ES-I3 (cell line): ENCODE results near the gene DTX1.
"Not testable (repeated sequence)": the region's sequence is repeated elsewhere in the genome, so short reads cannot be mapped to it uniquely, and the experiment has no call there.

Source experiments
- H3K36me3 ChIP-seq: 2 replicates; pipeline ENCODE4 v1.6.1; 2013; ENCODE audit warnings: mild to moderate bottlenecking, low read length, control low read depth, moderate library complexity; ENCODE audit not compliant: insufficient read depth
- H3K4me1 ChIP-seq: 2 replicates; pipeline ENCODE4 v1.6.1; 2013; ENCODE audit warnings: mild to moderate bottlenecking, control low read depth, low read length; ENCODE audit not compliant: insufficient read depth
- H3K9ac ChIP-seq: 2 replicates; pipeline ENCODE4 v1.6.1; 2013; ENCODE audit warnings: low read depth, mild to moderate bottlenecking, low read length, moderate library complexity
- H3K9me3 ChIP-seq: 2 replicates; pipeline ENCODE4 v1.6.1; 2013; ENCODE audit warnings: mild to moderate bottlenecking, low read length, moderate library complexity; ENCODE audit not compliant: control insufficient read depth, insufficient read depth

The DTX1 gene

DNA sequence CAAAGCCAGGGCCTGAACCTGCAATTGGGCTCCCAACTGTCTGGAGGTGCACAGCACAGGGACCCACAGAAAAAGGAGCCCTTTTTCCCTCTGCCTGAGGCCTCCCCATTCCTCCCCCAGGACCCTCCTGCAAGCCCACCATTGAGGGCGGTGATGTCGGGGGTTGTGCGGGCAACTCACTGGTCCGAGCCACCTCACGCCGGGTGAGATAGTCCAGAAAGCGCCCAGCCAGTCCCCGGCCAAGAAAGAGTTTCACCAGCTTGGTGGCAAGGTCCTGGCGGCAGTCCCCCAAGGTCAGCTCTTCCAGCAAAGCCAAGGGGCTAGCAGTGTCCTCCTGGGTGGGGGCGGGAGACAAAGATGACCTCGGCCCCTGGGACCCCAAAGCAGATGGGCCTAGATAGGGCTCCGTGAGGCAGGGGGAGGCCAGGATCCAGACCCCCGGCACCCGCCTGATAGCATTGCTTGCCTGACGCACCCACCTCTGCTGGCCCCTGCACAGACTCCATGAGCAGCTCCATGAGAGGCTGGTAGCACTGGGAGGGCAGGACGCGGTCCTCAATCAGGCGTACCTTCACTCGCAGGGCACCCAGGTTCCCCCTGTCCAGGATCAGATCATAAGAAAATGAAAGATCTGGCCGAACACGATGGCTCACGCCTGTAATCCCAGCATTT is 59.1 kb downstream of the DTX1 start:
- H3K4me1 ChIP-seq, result peaks cover 7% of the 10 kb centered on the region; the same call in 1 of the 2 replicates
- no peak overlapping the region for H3K9ac ChIP-seq
- H3K36me3 ChIP-seq, result peaks cover 4% of the 10 kb centered on the region; the same call in 1 of the 2 replicates

GRCh38 chr12:113116875-113117274 is 60.3 kb downstream of the DTX1 start:
- H3K9ac ChIP-seq, result no peak overlapping the region
- no peaks in the 10 kb centered on the region for H3K9me3 ChIP-seq
- peaks cover 5% of the 10 kb centered on the region; the same call in 1 of the 2 replicates for H3K4me1 ChIP-seq
- H3K36me3 ChIP-seq, result peaks cover 4% of the 10 kb centered on the region; the same call in 1 of the 2 replicates

More for the DNA sequence above, 59.1 kb downstream of the DTX1 start:
- no peaks in the 10 kb centered on the region for H3K9me3 ChIP-seq

GRCh38 chr12:113117684-113118083 is 61.2 kb downstream of the DTX1 start:
- H3K36me3 ChIP-seq, H3K4me1 ChIP-seq, H3K9me3 ChIP-seq, H3K9ac ChIP-seq: not testable (repeated sequence)

DNA sequence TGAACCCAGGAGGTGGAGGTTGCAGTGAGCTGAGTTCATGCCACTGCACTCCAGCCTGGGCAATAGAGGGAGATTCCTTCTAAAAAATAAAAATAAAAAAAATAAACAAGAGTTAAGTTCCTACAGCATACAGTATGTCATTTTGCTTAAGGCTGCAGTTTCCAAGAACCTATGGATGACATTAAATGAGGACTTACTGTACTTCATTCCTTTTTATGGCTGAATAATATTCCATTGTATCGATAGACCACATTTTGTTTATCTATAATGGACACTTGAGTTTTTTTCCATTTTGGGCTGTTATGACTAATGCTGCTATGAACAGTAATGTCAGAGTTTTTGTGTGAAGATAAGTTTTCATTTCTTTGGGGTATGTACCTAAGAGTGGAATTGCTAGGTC is 61.6 kb downstream of the DTX1 start:
- peaks cover 4% of the 10 kb centered on the region; the same call in 1 of the 2 replicates for H3K36me3 ChIP-seq
- no peaks in the 10 kb centered on the region for H3K9me3 ChIP-seq
- H3K9ac ChIP-seq, result no peak overlapping the region
- H3K4me1 ChIP-seq, result no peaks in the 10 kb centered on the region

DNA sequence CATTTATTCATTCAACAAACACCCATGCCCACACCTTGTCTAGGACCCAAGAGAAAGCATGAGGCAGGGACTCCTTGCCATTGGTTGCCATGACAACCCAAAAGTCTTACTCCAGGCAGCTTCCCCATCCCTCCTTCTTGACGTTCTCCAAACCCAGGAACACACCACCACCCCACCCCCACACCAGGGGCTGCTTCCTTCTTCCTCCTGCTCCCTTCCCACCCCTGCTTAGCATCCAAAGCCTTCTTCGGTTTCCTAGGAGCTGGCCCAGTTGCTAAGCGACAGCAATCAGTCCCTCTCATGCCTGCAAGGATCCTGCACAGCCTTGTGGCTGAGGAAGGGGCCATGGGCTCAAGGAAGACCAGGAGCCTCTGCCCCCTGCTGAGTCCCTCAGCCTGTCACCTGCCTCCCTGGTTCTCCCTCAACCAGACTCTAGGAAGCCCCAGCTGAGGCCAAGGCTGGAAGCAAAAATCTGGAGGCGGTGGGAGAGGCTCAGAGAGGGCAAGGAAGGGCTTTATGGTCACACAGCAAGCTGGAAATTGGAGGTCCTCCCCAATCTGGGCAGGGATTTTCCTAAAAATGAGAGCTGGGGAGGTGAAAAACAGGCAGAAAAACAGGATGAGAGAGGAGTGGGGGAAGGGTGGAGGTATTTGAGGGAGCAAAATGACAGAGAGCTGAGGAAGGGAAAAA is 63.6 kb downstream of the DTX1 start:
- no peak overlapping the region for H3K9ac ChIP-seq
- H3K4me1 ChIP-seq, result no peaks in the 10 kb centered on the region
- no peaks in the 10 kb centered on the region for H3K9me3 ChIP-seq
- H3K36me3 ChIP-seq, result peaks cover 3% of the 10 kb centered on the region; the same call in 1 of the 2 replicates

DNA sequence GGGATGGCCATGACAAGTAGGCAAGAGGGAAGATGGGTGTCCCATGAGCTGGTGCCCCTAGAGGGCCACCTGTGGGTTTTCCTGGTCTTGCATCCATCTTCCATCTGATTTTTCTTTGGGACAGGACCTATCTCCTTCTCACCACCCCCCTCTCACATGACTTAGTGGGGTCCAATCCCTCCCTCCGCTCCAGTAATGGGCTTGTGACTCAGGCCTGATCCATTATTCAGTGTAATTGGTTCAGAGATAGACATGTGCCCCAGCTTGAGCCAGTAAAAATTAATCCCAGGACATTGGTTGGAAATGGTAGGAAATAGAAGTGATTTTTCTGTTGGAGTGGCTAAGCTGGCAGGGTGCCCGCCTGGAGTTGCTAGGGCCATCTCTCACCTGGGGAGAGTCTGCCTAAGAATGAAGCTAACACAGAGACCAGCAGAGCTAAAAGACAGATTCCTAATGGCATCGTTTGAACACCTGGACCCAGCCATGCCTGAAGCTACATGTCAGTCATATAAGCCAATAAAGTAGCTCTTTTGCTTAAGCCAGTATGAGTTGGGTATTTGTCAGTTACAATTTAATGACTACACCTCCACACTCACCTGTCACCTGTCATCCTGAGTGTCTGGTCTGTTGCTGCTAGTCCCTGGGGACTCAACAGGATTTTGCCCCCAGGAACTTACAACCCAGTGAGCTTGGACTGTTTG is 64.3 kb downstream of the DTX1 start:
- H3K9ac ChIP-seq, result no peak overlapping the region
- no peaks in the 10 kb centered on the region for H3K36me3 ChIP-seq
- no peaks in the 10 kb centered on the region for H3K4me1 ChIP-seq
- H3K9me3 ChIP-seq, result no peaks in the 10 kb centered on the region

DNA sequence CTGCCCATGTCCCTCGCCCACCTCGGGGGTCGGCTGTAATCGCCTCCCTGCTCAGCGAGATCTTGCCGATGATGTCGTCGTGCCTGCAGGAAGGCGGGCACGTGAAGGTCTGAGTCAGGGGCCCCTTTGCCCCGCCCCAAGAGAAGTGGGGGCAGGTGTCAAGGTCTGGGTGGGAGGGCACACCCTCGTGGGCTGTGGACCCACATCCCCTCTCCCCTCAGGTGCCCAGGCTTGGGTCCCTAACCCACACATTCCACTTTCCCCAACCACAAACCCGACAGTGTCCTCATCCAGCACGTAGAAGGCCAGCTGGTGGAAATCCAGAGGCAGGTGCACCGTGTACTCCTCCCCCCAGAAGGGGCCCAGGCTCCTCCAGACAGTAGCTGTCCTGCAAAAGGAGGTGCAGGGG is 71.3 kb downstream of the DTX1 start:
- H3K36me3 ChIP-seq, result no peaks in the 10 kb centered on the region
- no peak overlapping the region for H3K9ac ChIP-seq
- H3K9me3 ChIP-seq, result no peaks in the 10 kb centered on the region
- H3K4me1 ChIP-seq, result no peaks in the 10 kb centered on the region

GRCh38 chr12:113128802-113129663 is 72.5 kb downstream of the DTX1 start:
- Histone ChIP-seq H3K36me3 (no peaks in the 10 kb centered on the region), H3K9ac (no peak overlapping the region), H3K9me3 (no peaks in the 10 kb centered on the region), H3K4me1 (no peaks in the 10 kb centered on the region)

DNA sequence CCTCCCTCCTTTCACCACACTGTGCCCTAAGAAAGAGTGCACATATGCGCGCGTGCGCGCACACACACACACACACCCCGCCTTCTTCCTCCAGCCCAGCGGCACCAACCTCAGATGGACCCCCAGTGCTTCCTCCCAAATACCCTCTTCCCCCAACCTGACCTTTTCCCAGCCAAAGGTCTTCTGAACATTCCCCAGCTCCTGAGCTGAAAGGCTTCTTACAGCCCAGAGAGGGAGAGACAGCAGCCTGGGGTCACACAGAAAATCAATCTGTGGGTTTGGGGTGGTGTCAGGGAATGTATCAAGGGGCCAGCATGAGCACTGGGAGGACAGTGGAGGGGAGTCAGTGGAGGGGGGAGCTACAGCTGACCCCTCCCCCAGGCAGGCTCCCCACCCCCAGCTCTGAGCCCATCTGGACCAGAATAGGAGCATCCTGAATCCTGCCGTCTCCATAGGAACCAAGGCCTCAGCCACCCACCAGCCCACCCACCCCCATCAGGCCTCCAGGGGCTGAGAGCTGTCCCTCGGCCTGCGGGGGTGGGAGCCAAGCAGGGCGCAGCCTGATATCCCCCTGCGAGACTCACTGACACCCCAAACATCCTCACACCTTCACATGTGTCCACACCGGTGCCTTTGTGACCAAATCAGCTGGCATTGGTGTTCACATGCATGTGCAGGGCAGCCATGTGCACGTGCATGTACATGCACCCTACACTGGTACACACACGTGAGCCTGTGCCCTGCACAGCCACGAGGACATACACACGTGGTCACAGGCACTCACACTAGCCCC is 73.3 kb downstream of the DTX1 start:
- H3K4me1 ChIP-seq, result no peaks in the 10 kb centered on the region
- no peak overlapping the region for H3K9ac ChIP-seq
- no peaks in the 10 kb centered on the region for H3K36me3 ChIP-seq
- H3K9me3 ChIP-seq, result no peaks in the 10 kb centered on the region

GRCh38 chr12:113130457-113131135 is 74.1 kb downstream of the DTX1 start:
- H3K36me3 ChIP-seq, result no peaks in the 10 kb centered on the region
- no peaks in the 10 kb centered on the region for H3K4me1 ChIP-seq
- no peak overlapping the region for H3K9ac ChIP-seq
- no peaks in the 10 kb centered on the region for H3K9me3 ChIP-seq

DNA sequence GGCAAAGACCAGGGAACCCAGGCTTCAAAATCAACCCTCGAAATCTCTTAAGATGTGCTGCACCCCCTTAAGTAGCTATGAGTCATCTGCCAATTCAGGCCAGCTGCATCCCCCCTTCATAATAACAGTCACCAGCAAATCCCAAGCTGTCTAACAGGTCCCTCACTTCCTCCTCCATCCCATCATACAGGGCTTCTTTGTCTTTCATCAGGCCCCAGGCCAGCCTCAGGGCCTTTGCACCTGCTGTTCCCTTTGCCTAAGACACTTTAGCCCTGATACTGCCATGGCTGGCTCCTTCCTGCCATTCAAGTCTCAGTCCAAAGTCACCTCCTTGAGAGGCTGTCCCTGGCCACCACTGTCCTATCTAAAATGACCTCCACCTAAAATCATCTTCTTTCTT is 75.0 kb downstream of the DTX1 start:
- Histone ChIP-seq H3K9ac (no peak overlapping the region), H3K4me1 (no peaks in the 10 kb centered on the region), H3K9me3 (no peaks in the 10 kb centered on the region), H3K36me3 (no peaks in the 10 kb centered on the region)

GRCh38 chr12:113133036-113133435 is 76.5 kb downstream of the DTX1 start:
- no peaks in the 10 kb centered on the region for H3K9me3 ChIP-seq
- H3K36me3 ChIP-seq, result no peaks in the 10 kb centered on the region
- H3K4me1 ChIP-seq, result no peaks in the 10 kb centered on the region
- no peak overlapping the region for H3K9ac ChIP-seq

DNA sequence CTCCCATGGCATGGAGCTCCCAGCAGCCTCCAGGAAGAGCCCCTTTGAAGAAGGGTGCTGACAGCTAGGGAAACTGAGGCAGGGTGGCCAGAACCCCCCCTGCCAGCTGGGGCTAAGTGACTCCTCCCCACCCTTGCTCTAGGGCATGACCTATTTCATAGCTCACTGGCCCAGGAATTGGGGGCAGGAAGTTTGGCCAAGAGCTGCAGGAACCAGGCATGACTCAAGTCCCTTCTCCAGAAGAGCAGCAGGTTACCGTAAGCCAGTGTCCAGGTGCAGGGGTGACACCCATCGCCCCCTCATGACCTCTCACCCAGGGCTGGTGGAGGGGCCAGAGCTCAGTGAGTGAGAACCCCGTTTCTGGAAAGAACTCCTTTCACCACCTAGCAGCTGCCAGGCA is 77.1 kb downstream of the DTX1 start:
- no peaks in the 10 kb centered on the region for H3K36me3 ChIP-seq
- H3K9me3 ChIP-seq, result no peaks in the 10 kb centered on the region
- no peaks in the 10 kb centered on the region for H3K4me1 ChIP-seq
- H3K9ac ChIP-seq, result no peak overlapping the region
